Measurements from ENCODE around the gene MLPH.
A peak's percentile ranks its signal among the peaks of the same experiment; 100 is the strongest.

MLPH gene

DNA sequence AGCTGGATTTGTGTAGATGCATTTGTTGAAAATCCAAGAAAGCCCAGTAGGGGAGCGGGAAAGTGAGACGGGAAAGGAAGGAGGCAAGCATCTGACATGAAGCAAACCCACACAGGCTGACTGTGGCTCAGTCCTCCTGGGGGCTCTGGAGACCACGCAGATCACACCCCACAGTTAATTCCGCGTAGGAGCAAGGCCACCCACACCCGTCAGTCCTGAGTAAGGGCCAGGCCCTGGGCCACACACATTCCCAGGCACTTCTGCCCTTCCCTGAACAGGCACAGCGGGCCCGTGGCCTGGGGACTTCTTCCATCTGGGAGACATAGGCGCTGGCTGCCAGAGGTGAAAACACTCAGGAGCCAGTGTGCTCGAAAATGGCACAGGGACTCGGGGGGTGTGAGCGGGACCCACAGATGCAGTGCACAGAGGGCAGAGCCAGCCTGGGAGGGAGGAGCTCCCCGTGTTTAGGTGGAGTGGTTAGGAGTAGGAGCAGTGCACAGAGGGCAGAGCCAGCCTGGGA is 59.9 kb downstream of the MLPH start:
- POLR2A ChIA-PET (ENCODE audit: low non-redundant PET), result no interaction called here
- peak overlapping the region; percentile 10; the same call in 1 of the 2 replicates for H3K27ac ChIP-seq
- DNase-seq (ENCODE audit: low spot score), result no peak
- CTCF ChIA-PET, result no interaction called here
- TF ChIP-seq, protein P1, sequence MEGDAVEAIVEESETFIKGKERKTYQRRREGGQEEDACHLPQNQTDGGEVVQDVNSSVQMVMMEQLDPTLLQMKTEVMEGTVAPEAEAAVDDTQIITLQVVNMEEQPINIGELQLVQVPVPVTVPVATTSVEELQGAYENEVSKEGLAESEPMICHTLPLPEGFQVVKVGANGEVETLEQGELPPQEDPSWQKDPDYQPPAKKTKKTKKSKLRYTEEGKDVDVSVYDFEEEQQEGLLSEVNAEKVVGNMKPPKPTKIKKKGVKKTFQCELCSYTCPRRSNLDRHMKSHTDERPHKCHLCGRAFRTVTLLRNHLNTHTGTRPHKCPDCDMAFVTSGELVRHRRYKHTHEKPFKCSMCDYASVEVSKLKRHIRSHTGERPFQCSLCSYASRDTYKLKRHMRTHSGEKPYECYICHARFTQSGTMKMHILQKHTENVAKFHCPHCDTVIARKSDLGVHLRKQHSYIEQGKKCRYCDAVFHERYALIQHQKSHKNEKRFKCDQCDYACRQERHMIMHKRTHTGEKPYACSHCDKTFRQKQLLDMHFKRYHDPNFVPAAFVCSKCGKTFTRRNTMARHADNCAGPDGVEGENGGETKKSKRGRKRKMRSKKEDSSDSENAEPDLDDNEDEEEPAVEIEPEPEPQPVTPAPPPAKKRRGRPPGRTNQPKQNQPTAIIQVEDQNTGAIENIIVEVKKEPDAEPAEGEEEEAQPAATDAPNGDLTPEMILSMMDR (conservative IDR thresholded peaks at IDR 0.05; ENCODE audit: low read depth), result no peak

DNA sequence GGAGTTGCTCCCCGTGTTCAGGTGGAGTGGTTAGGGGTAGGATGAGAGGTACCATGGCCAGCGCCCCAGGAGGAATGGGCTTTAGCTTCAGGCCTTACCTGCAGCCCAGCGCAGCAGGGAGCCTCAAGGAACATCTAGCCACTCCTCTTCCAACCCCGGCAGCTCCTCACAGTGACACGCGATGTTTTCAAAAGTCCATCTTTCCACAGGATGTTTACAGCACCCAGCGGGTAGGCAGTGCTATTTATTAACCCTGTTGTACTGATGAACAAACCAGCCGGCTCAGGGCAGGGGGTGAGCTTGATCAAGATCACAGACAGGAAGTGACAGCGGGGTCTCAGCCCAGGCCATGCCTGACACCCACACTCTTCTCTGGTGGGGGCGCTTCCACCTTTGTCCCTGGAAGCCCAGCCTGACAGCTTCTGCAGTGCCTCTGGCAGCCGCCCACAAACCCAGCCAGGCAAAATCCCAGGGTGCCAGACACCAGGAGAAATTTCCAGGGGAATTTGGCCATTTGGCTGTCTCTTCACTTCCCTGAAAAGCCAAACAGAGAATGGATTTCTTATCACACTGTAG is 60.9 kb downstream of the MLPH start:
- no peak for DNase-seq (ENCODE audit: low spot score)
- H3K27ac ChIP-seq, result 0 out of 2 replicates have a peak overlapping the region, but pooled peaks have one; percentile 3
- TF ChIP-seq, protein P1 (conservative IDR thresholded peaks at IDR 0.05; ENCODE audit: low read depth), result no peak
- ChIA-PET POLR2A (ENCODE audit: low non-redundant PET) (no interaction called here), CTCF (interaction anchor here (0.5 to 2.8 kb wide), 2 partner anchors 11 to 24 kb away, joined by 3 to 11 read pairs; no protein-coding TSS in a partner anchor)

DNA sequence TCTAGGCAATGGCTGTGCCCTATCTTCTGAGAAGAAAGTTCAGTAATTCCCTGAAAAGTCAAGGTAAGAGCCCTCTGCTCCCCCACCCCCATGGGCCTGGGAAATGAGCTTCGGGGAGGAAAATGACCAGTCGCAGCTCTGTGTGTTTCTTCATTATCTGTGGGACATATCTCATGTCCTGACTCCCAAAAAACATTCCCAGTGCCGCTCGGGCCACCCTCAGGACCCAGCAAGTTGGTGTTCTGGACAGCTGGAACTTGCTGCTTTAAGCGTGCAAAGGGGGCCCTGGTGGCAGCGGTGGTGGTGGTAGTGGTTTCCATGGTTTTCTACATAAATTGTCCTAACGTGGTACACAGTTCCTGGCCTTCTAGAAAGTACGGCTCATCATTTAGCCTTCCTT is 62.2 kb downstream of the MLPH start:
- ChIA-PET CTCF (interaction anchor here (0.5 to 2.8 kb wide), 4 partner anchors 8 to 124 kb away, joined by 3 to 11 read pairs (median 4); no protein-coding TSS in a partner anchor), POLR2A (ENCODE audit: low non-redundant PET) (no interaction called here)
- no peak for DNase-seq (ENCODE audit: low spot score)
- H3K27ac ChIP-seq, result peak overlapping the region; percentile 30
- TF ChIP-seq, protein P1 (conservative IDR thresholded peaks at IDR 0.05; ENCODE audit: low read depth), result no peak

DNA sequence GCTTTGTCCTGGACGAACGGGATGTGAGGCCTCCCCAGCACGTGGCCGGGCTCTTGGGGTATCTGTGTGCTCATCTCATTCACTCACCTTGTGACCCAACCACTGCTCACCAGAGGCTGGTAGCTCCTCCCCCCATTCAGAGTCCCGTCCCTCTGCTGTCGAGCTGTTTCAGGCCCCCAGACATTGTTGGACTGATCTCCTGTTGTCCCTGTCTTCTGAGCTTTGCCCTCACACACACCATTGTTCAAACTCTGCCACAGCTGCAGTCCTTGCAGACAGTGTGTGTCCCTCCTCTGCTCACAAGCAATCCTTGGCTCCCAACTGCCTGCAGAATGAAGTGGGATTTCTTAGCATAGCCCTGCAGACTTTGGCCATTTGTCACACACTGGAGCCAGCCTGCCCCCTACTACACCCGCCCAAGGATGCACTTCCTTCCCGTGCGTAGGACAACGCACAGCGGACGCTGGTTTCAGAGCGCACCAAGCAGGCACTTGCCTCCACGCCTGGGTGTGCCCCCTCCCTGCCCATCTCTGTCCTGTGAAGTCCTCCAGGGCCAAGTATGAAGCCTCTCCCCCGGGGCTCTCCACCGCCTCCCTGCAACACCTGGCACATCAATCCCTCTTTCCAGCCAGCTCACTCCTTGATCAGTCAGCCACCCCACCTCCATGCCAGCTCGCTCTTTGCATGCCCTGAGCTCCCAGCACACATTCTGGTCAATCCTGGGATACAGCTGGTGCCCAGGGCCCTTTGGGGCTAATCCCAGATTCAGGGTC is 62.8 kb downstream of the MLPH start:
- TF ChIP-seq, protein P1 (conservative IDR thresholded peaks at IDR 0.05; ENCODE audit: low read depth), result no peak
- no peak for DNase-seq (ENCODE audit: low spot score)
- ChIA-PET CTCF (interaction anchor here (0.5 to 2.8 kb wide), 5 partner anchors 7 to 123 kb away, joined by 3 to 11 read pairs (median 4); no protein-coding TSS in a partner anchor), POLR2A (ENCODE audit: low non-redundant PET) (no interaction called here)
- peak overlapping the region; percentile 30 for H3K27ac ChIP-seq

DNA sequence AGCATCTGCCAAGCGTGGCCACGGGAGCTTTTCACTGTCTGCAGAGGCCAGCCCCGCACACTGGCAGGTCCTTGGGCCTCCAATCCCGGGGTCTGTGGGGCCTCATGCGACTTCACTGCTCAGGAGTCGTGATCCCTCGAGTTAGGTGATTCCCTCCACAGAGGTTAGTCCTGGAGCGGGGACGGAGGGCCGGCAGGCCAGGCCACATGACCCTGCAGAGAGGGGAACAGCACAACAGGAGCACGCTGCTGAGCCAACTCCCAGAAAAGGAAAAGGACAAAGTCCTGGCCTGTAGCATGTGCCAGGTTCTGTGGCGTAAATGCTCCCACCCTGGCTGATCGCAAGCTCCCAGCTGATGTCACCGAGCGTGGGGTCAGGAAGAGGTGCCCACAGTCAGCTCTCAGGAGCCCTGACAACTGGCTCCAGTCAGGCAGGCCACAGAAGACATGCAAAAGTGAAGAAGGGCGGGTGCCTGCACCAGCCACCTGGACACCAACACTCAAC is 64.1 kb downstream of the MLPH start:
- POLR2A ChIA-PET (ENCODE audit: low non-redundant PET), result no interaction called here
- DNase-seq (ENCODE audit: low spot score), result no peak
- CTCF ChIA-PET, result interaction anchor here (0.7 kb wide), 1 partner anchor 26 kb away, joined by 3 read pairs; no protein-coding TSS in a partner anchor

DNA sequence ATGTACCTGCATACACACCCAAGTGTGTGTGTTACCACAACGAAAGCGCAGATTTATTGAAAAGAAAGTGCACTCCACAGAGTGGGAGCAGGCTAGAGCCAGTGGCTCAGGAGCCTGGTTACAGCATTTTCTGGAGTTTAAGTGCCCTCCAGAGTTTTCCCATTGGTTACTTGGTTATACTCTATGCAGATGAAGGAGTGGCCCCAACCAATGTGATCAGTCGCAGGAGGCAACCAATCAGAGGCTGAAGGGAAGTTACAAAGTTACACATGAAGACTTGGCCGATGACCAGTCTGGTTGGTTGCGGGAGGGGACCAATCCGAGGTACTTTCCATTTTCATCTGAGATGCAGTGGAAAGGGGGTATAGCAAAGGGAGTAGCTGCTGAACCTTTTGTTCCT is 65.9 kb downstream of the MLPH start:
- TF ChIP-seq, protein P1 (conservative IDR thresholded peaks at IDR 0.05; ENCODE audit: low read depth), result no peak
- CTCF ChIA-PET, result interaction anchor here (0.6 to 0.7 kb wide), 2 partner anchors 9 to 200 kb away, joined by 3 to 4 read pairs; no protein-coding TSS in a partner anchor
- H3K27ac ChIP-seq, result no peak overlapping the region
- no peak for DNase-seq (ENCODE audit: low spot score)
- POLR2A ChIA-PET (ENCODE audit: low non-redundant PET), result no interaction called here

More for the DNA sequence above, 64.1 kb downstream of the MLPH start:
- H3K27ac ChIP-seq, result no peak overlapping the region
- TF ChIP-seq, protein P1 (conservative IDR thresholded peaks at IDR 0.05; ENCODE audit: low read depth), result no peak

All from RWPE1 (cell line).